ENCODE results near the gene FGD5. TPM values are rescaled to one million over a fixed set of nuclear protein-coding genes. Genes with fewer than 3 reads are reported as not detected.

FGD5 gene
- total RNA-seq, 2 donors from 2014 or later, result not detected

GRCh38 chr3:14831916-14832450, 13.2 kb downstream of the FGD5 start:
- H3K4me3 Mint-ChIP-seq, result no peak overlapping the region

GRCh38 chr3:14832975-14833722, 14.4 kb downstream of the FGD5 start:
- Mint-ChIP-seq H3K27ac (no peak overlapping the region), H3K36me3 (ENCODE audit: low read depth) (peaks cover 8% of the 10 kb centered on the region), H3K27me3 (peaks cover 70% of the 10 kb centered on the region), H3K4me1 (peaks cover 6% of the 10 kb centered on the region), H3K4me3 (no peak overlapping the region)
- ATAC-seq (no peak), DNase-seq (no peak)
- H3K9me3 ChIP-seq (ENCODE audit: control insufficient read depth, low read length, poor library complexity, severe bottlenecking), result no peaks in the 10 kb centered on the region

More at GRCh38 chr3:14831916-14832450, 13.2 kb downstream of the FGD5 start:
- no peaks in the 10 kb centered on the region for H3K9me3 ChIP-seq (ENCODE audit: control insufficient read depth, low read length, poor library complexity, severe bottlenecking)
- peaks cover 11% of the 10 kb centered on the region for H3K36me3 Mint-ChIP-seq (ENCODE audit: low read depth)
- DNase-seq, result no peak
- no peak for ATAC-seq
- H3K4me1 Mint-ChIP-seq, result peaks cover 6% of the 10 kb centered on the region
- no peak overlapping the region for H3K27ac Mint-ChIP-seq
- H3K27me3 Mint-ChIP-seq, result peaks cover 77% of the 10 kb centered on the region

- H3K4me1 Mint-ChIP-seq, result peaks cover 8% of the 10 kb centered on the region
- no peak for DNase-seq
- H3K36me3 Mint-ChIP-seq (ENCODE audit: low read depth), result peaks cover 8% of the 10 kb centered on the region
- no peak overlapping the region for H3K27ac Mint-ChIP-seq
- peaks cover 64% of the 10 kb centered on the region for H3K27me3 Mint-ChIP-seq
- H3K4me3 Mint-ChIP-seq, result no peak overlapping the region
- no peak for ATAC-seq
- no peaks in the 10 kb centered on the region for H3K9me3 ChIP-seq (ENCODE audit: control insufficient read depth, low read length, poor library complexity, severe bottlenecking)
Measured at GRCh38 chr3:14834121-14834520, 15.4 kb downstream of the FGD5 start.

- ATAC-seq (no peak), DNase-seq (no peak)
- Mint-ChIP-seq H3K4me1 (peaks cover 8% of the 10 kb centered on the region), H3K36me3 (ENCODE audit: low read depth) (peaks cover 8% of the 10 kb centered on the region), H3K27me3 (peaks cover 61% of the 10 kb centered on the region), H3K27ac (no peak overlapping the region), H3K4me3 (no peak overlapping the region)
- no peaks in the 10 kb centered on the region for H3K9me3 ChIP-seq (ENCODE audit: control insufficient read depth, low read length, poor library complexity, severe bottlenecking)
Measured at GRCh38 chr3:14834807-14835466, 16.2 kb downstream of the FGD5 start.

DNA sequence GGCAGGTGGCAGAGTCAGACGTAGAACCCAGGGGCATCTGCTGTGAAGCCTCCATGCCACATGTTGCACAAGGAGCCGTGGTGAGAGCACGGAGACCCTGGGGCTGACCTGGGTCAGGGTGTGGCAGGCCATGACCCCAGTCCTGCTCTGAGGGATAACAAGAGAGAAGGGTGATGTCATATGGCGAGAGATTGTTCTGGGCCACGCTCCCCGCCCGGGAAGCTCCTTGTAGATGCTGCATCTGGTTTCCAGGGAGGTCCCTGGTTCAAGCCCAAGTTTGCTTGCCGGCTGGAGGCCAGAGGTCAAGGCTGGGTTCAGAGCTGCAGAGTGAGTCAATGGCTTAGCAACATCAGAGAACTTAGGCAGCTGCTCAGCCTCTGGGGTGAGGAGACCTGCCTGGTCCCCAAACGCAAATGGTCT, 17.3 kb downstream of the FGD5 start:
- Mint-ChIP-seq H3K4me3 (no peak overlapping the region), H3K4me1 (peaks cover 5% of the 10 kb centered on the region), H3K36me3 (ENCODE audit: low read depth) (peaks cover 2% of the 10 kb centered on the region), H3K27ac (no peak overlapping the region), H3K27me3 (peaks cover 53% of the 10 kb centered on the region)
- ATAC-seq, result no peak
- DNase-seq, result no peak
- no peaks in the 10 kb centered on the region for H3K9me3 ChIP-seq (ENCODE audit: control insufficient read depth, low read length, poor library complexity, severe bottlenecking)

- H3K9me3 ChIP-seq (ENCODE audit: control insufficient read depth, low read length, poor library complexity, severe bottlenecking), result no peaks in the 10 kb centered on the region
- DNase-seq (no peak), ATAC-seq (no peak)
- Mint-ChIP-seq H3K4me3 (no peak overlapping the region), H3K27ac (no peak overlapping the region), H3K4me1 (peaks cover 7% of the 10 kb centered on the region), H3K27me3 (peaks cover 55% of the 10 kb centered on the region), H3K36me3 (ENCODE audit: low read depth) (peaks cover 2% of the 10 kb centered on the region)
Measured at GRCh38 chr3:14837186-14837877, 18.6 kb downstream of the FGD5 start.

DNA sequence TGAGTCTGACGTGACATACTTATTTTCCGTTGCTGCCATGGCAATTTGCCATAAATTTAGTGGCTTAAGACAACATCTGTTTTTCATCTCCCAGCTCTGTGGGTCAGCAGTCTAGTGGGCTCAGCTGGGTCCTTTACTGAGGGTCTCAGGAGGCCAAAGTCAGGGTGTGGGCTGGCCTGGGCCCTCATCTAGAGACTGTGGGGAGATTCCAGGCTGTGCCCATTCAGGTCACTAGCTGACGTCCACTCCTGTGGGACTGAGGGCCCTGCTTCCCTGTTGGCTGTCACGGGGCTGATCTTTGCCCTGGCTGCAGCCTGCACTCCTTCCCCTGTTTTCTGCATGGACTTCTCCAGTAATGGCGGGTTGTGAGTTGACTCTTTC, 19.1 kb downstream of the FGD5 start:
- ATAC-seq (no peak), DNase-seq (no peak)
- no peaks in the 10 kb centered on the region for H3K9me3 ChIP-seq (ENCODE audit: control insufficient read depth, low read length, poor library complexity, severe bottlenecking)
- Mint-ChIP-seq H3K4me3 (no peak overlapping the region), H3K4me1 (peaks cover 7% of the 10 kb centered on the region), H3K27ac (no peak overlapping the region), H3K27me3 (peaks cover 56% of the 10 kb centered on the region), H3K36me3 (ENCODE audit: low read depth) (peaks cover 2% of the 10 kb centered on the region)

DNA sequence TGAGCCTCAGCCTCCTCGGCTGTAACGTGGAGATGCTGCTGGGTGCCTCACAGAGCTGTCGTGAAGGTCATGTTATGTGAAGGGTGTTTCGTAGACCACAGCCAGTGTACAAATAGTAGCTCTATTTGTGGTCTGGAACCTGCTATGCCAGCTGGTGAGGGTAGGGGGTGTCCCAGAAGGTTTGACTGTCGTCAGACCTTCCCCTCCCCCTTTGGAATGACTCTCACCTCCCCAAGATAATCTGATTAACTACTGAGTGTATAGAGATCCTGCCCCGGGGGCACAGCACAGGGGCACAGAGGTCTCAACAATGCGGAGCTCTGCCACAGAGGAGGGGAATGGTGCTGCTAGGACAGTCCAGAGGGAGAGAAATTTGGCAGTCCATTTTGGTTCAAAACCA, 20.5 kb downstream of the FGD5 start:
- Mint-ChIP-seq H3K27me3 (peaks cover 48% of the 10 kb centered on the region), H3K4me1 (peaks cover 7% of the 10 kb centered on the region), H3K4me3 (no peak overlapping the region), H3K36me3 (ENCODE audit: low read depth) (peaks cover 2% of the 10 kb centered on the region), H3K27ac (peak overlapping the region; percentile 27)
- H3K9me3 ChIP-seq (ENCODE audit: control insufficient read depth, low read length, poor library complexity, severe bottlenecking), result no peaks in the 10 kb centered on the region
- no peak for ATAC-seq
- DNase-seq, result no peak

DNA sequence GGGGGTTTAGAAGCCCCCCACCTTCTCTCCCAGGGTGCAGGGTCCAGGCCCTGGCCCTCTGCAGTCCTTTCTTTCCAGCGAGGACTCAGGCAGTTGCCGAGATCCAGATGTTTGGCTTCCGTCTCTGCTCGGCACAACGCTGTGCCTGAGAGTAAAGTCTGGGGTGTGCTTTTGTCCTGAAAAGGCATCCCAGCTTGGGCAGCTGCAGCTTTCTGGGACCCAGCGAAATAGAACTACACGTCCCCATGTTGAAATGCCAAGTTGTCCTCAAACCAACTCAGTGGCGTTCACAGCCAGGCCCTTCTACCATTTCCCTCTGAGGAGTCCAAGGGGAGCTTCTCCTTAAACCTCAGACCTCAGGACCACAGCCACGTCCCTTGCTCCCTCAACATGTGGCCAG, 23.1 kb downstream of the FGD5 start:
- Mint-ChIP-seq H3K27me3 (peaks cover 31% of the 10 kb centered on the region), H3K36me3 (ENCODE audit: low read depth) (no peaks in the 10 kb centered on the region), H3K4me3 (no peak overlapping the region), H3K27ac (no peak overlapping the region), H3K4me1 (peaks cover 4% of the 10 kb centered on the region)
- ATAC-seq (no peak), DNase-seq (no peak)
- H3K9me3 ChIP-seq (ENCODE audit: control insufficient read depth, low read length, poor library complexity, severe bottlenecking), result no peaks in the 10 kb centered on the region

GRCh38 chr3:14842277-14842676, 23.5 kb downstream of the FGD5 start:
- peaks cover 35% of the 10 kb centered on the region for H3K27me3 Mint-ChIP-seq
- no peak for DNase-seq
- H3K36me3 Mint-ChIP-seq (ENCODE audit: low read depth), result no peaks in the 10 kb centered on the region
- ATAC-seq, result no peak
- H3K4me1 Mint-ChIP-seq, result peaks cover 7% of the 10 kb centered on the region
- H3K4me3 Mint-ChIP-seq, result no peak overlapping the region
- H3K27ac Mint-ChIP-seq, result no peak overlapping the region
- no peaks in the 10 kb centered on the region for H3K9me3 ChIP-seq (ENCODE audit: control insufficient read depth, low read length, poor library complexity, severe bottlenecking)

- no peaks in the 10 kb centered on the region for H3K36me3 Mint-ChIP-seq (ENCODE audit: low read depth)
- ATAC-seq, result no peak
- no peaks in the 10 kb centered on the region for H3K9me3 ChIP-seq (ENCODE audit: control insufficient read depth, low read length, poor library complexity, severe bottlenecking)
- no peak overlapping the region for H3K27ac Mint-ChIP-seq
- H3K27me3 Mint-ChIP-seq, result peaks cover 35% of the 10 kb centered on the region
- peaks cover 15% of the 10 kb centered on the region for H3K4me1 Mint-ChIP-seq
- no peak overlapping the region for H3K4me3 Mint-ChIP-seq
- DNase-seq, result no peak
Measured at GRCh38 chr3:14843321-14843720, 24.6 kb downstream of the FGD5 start.

- Mint-ChIP-seq H3K4me1 (peaks cover 14% of the 10 kb centered on the region), H3K27me3 (peaks cover 28% of the 10 kb centered on the region), H3K4me3 (no peak overlapping the region), H3K36me3 (ENCODE audit: low read depth) (no peaks in the 10 kb centered on the region), H3K27ac (no peak overlapping the region)
- H3K9me3 ChIP-seq (ENCODE audit: control insufficient read depth, low read length, poor library complexity, severe bottlenecking), result no peaks in the 10 kb centered on the region
- no peak for ATAC-seq
- DNase-seq, result no peak
Measured at GRCh38 chr3:14844386-14845170, 25.8 kb downstream of the FGD5 start.

DNA sequence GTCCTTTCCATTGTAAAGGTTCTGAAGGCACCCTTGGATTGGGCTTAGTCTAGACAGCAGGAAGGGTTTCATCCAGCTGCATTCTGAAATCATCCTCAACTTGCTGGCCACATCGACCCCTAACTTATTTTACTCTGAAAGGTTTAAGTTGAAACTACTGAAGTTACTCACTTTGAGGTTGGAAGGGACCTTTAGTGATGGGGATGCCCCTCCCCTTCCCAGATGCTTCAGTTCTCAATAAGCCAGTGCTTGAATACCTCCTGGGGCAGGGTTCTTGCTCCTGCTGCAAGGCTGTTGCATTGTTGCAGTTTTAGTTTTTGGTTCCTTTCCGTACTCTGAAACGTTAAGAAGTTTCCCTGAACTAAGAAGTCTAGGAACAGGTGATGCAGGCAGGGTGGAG, 26.4 kb downstream of the FGD5 start:
- no peak overlapping the region for H3K4me3 Mint-ChIP-seq
- peaks cover 18% of the 10 kb centered on the region for H3K4me1 Mint-ChIP-seq
- no peak overlapping the region for H3K27ac Mint-ChIP-seq
- ATAC-seq, result no peak
- H3K36me3 Mint-ChIP-seq (ENCODE audit: low read depth), result no peaks in the 10 kb centered on the region
- H3K9me3 ChIP-seq (ENCODE audit: control insufficient read depth, low read length, poor library complexity, severe bottlenecking), result no peaks in the 10 kb centered on the region
- no peak for DNase-seq
- peaks cover 28% of the 10 kb centered on the region for H3K27me3 Mint-ChIP-seq
